HG02870 (cell line): Measurements from ENCODE around the gene ARL4A.
A peak's percentile ranks its signal among the peaks of the same experiment; 100 is the strongest.

Source experiments
- ATAC-seq: cut with Tn5 transposase; IDR thresholded peaks from one replicate; pipeline ENCODE4 v1.9.1; 2021; ENCODE audit warnings: mild to moderate bottlenecking, moderate library complexity; ENCODE audit not compliant: unreplicated experiment

ARL4A gene

GRCh38 chr7:12699299-12699698 lies 11.9 kb downstream of the ARL4A start:
- no peak for ATAC-seq

DNA sequence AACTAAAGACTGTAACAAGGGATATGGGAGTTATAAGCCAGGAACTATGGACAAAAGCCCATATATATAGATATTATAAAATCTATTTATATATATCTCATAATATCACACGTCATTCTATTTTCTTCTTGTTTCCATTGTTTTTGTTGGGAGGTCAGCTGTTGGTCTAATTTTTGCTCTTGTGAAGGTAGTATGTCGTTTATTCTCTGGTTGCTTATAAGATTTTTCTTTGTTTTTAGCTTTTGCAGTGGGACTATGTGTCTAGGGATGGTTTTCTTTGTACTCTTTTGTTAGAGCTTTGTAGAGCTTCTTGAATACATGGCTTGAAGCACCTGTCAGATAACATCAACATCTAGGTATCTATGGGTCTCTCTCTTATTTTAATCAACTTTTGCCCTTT lies 14.0 kb downstream of the ARL4A start:
- ATAC-seq: no peak

DNA sequence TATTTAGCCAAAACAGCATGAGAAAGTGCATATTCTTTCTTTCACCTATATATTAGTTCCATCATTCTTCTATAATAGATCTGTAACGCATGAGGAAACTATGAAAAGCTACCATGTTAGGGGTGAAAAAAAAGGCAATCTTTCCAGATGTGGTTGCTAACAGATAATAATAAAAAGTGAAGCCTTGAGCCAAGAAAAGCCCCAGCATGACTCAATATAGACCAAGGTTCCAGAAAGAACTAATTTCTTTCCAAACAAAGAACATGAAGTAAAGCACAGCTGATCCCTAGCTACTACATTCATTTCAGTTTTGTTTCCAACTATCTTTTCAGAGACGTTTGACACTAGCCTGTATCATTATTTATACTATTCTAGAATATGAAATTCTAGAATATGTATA lies 16.4 kb downstream of the ARL4A start:
- ATAC-seq: no peak

DNA sequence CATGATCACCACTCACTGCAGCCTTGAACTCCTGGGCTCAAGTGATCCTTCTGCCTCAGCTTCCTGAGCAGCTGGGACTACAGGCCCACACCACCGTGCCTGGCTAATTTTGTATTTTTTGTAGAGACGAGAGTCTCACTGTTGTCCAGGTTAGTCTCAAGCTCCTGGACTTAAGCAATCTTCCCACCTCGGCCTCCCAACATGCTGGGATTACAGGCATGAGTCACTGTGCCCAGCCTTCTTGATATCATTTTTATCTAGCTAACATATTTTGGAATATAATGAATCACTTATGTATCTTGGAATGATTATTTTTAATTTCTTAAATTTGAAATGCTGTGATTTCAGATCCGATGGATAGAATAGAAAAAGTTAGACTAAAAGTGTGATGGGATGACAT lies 18.4 kb downstream of the ARL4A start:
- no peak for ATAC-seq

GRCh38 chr7:12706900-12707536 lies 19.6 kb downstream of the ARL4A start:
- no peak for ATAC-seq

DNA sequence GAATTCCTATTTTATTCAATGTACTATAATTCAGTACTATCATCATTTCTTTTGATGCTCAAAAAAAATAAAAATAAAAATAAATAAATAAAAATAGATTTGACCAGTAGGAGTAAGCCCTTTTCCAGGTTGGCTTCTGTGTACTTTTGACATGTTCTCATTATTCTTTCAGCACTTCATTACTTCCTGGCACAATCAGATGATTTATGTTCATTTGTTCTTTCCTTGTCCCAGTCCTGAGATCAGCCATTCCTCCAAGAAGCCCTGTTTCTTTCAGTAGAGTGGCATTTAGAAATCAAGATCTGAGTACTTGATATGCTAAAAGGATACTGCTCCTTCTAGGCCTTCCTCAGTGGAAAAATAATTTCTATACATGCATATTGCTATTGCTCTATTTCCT lies 20.9 kb downstream of the ARL4A start:
- ATAC-seq: no peak

DNA sequence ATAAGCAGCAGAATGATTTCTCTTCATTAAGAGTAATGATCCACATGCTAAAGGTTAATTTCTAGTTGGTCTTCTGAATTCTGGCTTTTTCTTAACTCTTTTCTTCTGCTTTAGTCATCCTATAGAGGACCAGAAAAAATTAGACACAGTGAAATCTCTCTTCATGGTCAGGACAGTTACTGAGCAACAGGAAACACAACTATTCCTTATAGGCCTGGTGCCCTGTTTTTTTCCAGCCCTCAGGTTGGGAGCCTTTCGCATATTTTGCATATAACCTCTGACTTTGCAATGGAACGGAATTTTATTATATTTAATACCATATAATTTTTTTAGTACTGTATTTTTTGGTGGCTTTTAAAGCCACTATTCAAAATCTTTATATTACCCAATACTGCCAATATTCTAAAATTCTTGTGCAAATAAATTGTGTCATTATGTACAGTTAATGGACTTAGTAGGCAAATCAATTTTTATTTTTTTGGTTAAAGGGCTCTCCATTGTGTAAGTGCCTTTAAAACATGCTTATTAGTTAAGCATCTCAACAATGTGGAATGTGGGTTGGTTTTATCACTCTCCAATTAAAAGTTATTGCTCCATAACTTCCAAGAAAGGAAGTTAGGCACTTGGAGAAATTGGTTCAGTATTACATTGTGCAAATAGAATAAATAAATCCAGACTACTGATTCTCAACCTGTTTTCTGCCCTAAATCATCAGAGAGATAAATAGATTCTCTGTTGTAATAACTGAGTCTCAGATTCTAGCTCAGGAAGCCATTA lies 22.5 kb downstream of the ARL4A start:
- ATAC-seq: no peak

DNA sequence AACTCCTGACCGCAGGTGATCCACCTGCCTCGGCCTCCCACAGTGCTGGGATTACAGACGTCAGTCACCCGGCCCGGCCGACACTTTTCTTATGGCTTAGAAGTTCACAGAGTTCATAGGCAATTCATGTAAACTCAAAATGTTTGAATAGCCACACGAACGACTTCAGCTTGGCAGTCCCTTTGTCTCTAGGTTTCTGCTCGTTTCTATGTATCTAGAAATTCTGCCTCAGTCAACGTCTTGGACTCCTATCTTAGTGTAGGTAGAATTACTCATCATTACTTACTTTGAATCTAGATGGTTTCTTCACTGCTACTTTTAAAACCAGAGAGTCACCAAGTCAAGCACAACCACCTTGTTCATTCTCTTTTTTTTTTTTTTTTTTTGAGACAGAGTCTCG lies 23.7 kb downstream of the ARL4A start:
- ATAC-seq: no peak

- ATAC-seq: no peak
Observed at GRCh38 chr7:12712236-12712635, 24.8 kb downstream of the ARL4A start.

DNA sequence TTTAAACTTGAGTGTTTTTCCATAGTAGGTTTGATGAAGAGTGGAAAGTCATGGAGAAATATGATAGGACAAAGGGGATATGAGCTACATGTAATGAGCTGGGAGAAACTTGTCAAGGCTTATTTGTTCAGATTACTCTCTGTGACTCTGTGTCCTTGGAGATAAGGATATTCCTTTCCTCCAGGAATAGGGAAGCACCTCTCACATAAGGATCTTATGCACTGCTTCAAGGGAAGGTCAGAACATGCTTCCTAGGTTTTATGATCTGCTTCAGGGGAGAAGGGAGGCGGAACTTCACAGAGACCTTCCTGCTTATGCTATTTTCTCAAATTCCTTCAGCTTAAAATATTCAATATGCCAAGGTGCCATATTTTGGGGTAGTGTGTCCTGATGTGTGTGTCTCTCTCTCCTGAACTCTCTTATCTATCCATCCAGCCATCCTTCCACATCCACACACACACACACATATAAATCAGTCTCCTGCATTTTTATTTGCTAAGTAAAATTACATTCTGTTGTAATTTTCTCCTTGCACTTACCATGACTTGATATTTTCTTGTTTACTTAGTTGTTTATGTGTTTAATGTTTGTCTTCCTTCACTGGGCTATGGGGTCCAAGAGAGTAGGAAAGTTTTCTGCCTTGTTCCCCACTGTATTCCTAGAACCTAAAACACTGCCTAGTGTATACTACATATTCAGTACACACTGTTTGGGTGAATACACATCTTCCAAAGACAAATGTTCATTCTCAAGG lies 26.4 kb downstream of the ARL4A start:
- ATAC-seq: no peak

DNA sequence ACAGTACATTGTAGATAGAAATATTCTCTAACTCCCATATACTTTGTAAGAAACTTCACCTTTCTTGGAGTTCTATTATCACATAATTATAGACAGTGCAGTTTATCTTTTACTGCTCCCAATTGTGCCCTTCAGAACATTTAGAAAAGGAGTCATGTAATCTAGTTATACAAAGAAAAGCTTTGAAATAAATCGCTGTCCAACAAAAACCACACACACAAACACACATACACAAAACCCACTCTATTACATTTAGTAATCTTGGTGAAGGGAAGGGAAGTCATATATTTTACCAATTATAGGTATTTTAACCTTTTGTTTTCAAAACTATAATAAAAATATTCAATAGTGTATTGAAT lies 26.9 kb downstream of the ARL4A start:
- no peak for ATAC-seq

DNA sequence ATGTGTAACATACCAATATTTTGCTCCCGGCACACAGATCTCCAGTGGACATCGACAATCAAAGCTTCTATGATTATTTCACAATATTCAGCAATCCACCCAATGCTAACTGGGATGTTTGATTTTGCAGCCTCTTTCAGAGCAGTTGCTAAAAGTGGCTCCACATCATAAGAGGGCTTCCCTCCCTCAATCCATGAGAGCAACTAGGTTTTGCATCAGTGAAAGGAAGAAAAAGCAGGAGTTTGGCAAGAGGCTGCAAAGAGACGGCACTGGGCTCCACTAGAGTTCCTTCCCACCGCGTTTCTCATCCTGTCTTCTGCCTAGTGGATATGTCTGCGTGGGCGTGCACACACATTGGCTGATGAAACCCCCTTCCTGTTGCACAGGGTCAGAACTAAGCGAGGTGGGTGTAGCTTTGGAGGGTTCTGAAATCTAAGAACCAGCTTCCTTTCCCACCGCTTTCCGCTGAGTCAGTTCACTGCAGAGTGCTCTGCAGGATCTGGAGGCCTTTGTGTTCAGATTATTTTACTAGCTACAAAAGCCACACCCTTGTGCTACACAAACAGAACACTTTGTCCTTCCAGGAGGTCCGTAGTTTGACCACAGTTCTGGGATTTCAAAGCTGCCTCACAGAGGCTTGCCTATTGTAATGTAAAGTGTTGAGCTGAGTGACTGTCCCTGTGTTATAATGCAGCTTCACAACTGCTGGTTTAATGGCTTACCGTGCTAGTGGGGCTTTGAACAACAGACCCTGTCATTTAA lies 28.1 kb downstream of the ARL4A start:
- peak; percentile 39 for ATAC-seq

GRCh38 chr7:12716134-12716681 lies 28.8 kb downstream of the ARL4A start:
- ATAC-seq: no peak

DNA sequence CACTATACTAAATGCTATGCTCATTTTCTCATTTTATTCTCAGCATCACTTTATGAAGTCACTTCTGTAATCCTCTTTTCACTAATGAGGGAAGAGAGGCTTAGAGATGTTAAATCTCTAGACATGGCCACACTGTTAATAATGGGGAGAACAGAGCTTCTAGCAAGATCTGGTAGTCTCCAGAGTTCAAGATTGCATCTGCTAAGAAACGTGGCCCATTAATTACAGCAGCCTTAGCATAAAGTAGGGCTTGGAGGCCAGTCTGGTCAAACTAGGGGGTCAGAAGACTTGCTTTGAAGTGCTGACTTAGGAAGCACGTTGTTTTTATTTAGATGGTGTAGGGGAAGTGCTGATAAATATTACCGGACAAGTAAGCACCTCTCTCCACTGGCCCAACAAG lies 29.3 kb downstream of the ARL4A start:
- ATAC-seq: no peak

DNA sequence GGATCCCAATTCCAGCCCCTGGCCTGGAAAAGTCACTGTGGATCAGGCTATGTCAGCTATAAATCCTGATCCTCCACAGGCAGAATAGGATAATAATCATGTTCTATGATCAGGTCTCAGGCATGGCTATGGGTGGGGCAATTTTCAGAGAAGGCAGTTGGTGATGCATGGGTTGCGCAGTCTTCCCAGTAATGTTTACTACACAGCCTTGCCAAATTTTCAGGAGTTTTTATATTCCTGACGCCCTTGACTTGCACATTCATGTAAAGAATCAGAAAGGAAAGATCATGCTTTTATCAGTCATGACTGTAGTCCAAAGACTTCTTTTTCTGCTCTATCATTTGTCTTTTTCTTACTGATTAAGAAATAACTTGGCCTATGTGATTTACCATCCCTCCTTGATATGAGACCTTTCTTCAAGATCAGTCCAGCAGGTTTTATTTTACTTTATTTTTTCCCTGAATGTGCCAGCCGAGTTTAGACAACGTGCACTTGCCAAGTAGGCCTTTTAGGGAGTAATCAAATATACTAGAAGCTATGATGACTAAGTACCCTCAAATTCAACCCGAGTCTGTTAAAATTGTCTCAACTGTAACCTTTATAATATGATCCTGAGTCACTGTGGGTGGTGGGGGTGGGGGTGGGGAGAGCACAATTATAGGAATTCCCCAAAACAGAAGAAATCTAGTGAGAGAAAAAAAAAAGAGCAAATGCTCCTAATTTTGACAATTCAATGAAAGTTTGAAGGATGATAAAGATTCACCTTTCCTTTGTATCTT lies 31.9 kb downstream of the ARL4A start:
- ATAC-seq: no peak

DNA sequence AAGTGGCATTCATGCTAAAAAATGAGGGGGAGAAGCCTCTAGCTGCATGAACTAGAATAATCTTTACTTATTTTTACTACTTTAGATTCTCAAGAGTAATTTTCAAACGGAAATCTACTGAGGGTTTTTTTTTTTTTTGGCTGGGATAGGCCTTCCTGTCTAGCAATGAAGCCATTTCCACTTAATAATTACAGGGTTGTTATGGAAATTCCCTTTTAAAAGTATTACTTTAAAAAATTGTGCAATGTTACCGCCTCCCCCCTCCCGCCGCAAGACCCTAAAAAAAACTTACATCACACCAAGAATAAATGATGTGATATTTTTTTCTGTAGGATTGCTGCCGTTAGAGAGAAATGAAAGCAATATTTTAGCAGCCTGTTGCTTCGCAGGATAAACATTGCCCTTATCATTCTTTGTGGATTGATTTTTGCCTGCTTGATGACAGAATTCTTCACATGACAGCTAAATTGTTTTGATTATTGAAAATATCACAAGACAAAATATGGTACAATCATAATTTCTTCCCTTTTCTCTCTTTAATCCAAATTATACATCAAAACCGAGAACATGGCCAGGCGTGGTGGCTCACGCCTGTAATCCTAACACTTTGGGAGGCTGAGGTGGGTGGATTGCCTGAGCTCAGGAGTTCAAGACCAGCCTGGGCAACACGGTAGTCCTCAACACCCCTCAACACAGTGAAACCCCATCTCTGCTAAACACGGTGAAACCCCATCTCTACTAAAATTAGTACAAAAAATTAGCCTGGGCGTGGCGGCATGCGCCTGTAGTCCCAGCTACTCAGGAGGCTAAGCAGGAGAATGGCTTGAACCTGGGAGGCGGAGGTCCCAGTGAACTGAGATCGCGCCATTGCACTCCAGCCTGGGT lies 32.8 kb downstream of the ARL4A start:
- ATAC-seq: no peak

- no peak for ATAC-seq
Observed at GRCh38 chr7:12721286-12721830, 33.9 kb downstream of the ARL4A start.

- ATAC-seq: no peak
Observed at GRCh38 chr7:12722136-12722535, 34.7 kb downstream of the ARL4A start.
